ENCODE results near the gene RNASE8.

DNA sequence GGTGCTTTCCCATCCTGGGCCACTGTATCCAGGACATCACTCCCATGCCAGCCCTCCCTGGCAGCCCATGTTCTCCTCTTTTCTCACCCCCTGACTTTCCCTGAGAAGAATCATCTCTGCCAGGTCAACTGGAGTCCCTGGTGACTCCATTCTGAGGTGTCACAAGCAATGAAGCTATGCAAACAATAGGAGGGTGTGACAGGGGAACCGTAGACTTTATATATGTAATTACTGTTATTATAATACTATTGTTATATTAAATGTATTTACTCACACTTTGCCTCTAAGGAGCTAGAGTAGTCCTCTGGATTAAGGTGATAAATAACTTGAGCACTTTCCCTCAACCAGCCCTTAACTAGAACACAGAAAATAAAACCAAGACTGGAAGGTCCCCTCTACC lies 31.6 kb downstream of the RNASE8 start:
- TF ChIP-seq, protein P1, sequence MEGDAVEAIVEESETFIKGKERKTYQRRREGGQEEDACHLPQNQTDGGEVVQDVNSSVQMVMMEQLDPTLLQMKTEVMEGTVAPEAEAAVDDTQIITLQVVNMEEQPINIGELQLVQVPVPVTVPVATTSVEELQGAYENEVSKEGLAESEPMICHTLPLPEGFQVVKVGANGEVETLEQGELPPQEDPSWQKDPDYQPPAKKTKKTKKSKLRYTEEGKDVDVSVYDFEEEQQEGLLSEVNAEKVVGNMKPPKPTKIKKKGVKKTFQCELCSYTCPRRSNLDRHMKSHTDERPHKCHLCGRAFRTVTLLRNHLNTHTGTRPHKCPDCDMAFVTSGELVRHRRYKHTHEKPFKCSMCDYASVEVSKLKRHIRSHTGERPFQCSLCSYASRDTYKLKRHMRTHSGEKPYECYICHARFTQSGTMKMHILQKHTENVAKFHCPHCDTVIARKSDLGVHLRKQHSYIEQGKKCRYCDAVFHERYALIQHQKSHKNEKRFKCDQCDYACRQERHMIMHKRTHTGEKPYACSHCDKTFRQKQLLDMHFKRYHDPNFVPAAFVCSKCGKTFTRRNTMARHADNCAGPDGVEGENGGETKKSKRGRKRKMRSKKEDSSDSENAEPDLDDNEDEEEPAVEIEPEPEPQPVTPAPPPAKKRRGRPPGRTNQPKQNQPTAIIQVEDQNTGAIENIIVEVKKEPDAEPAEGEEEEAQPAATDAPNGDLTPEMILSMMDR (IDR thresholded peaks at IDR 0.05) = no peak
- no peak for TF ChIP-seq POLR2AphosphoS5 (IDR thresholded peaks at IDR 0.05)

Data from stomach (tissue), 4 donors.